SU-DHL-6 (cell line): ENCODE results near the gene CDK12.
"Not testable (repeated sequence)": the region's sequence is repeated elsewhere in the genome, so short reads cannot be mapped to it uniquely, and the experiment has no call there.

ENCODE experiments used
- H2AFZ ChIP-seq: fragments of 200-600 bp; sonication (generic); 2 replicates; pipeline ENCODE4 v1.6.1; 2014; ENCODE audit warnings: low read depth, mild to moderate bottlenecking, moderate library complexity, mixed read lengths, antibody characterized with exemption, low read length; ENCODE audit not compliant: severe bottlenecking
- H3F3A ChIP-seq: fragments of 200-600 bp; shearing (Covaris generic); 2 replicates; pipeline ENCODE4 v1.6.0; 2016; ENCODE audit warnings: antibody characterized with exemption, mild to moderate bottlenecking; ENCODE audit not compliant: insufficient read depth
- H3K27ac ChIP-seq: fragments of 200-600 bp; sonication (generic); 2 replicates; pipeline ENCODE4 v1.5.1; 2016; ENCODE audit warnings: low read depth, mild to moderate bottlenecking, low read length, moderate library complexity, mixed read lengths
- H3K27me3 ChIP-seq: fragments of 200-600 bp; sonication (generic), shearing (Covaris generic); 2 replicates; pipeline ENCODE4 v1.6.0; 2014; ENCODE audit warnings: mild to moderate bottlenecking, low read length
- H3K36me3 ChIP-seq: fragments of 200-600 bp; sonication (generic); 2 replicates; pipeline ENCODE4 v1.6.1; 2014; ENCODE audit warnings: mild to moderate bottlenecking, low read length, mixed read lengths
- H3K4me2 ChIP-seq: fragments of 300-600, 200-600 bp; shearing (Covaris generic), sonication (generic); 2 replicates; pipeline ENCODE4 v1.6.0; 2014; ENCODE audit warnings: low read length, low read depth, mild to moderate bottlenecking; ENCODE audit not compliant: poor library complexity, severe bottlenecking
- H3K4me3 ChIP-seq: fragments of 200-600 bp; sonication (generic); 2 replicates; pipeline ENCODE4 v1.5.1; 2014; ENCODE audit warnings: antibody characterized with exemption, low read length, mild to moderate bottlenecking, mixed read lengths; ENCODE audit not compliant: insufficient read depth, poor library complexity, severe bottlenecking
- H3K79me2 ChIP-seq: fragments of 200-600 bp; sonication (generic); 2 replicates; pipeline ENCODE4 v1.6.1; 2014; ENCODE audit warnings: mild to moderate bottlenecking, low read length, moderate library complexity; ENCODE audit not compliant: insufficient read depth
- H3K9ac ChIP-seq: fragments of 200-600 bp; sonication (generic); 2 replicates; pipeline ENCODE4 v1.7.0; 2014; ENCODE audit warnings: mild to moderate bottlenecking, low read length
- H3K9me2 ChIP-seq: fragments of 200-600 bp; sonication (generic); replicated peaks from 2 replicates; pipeline ENCODE4 v1.6.1; 2014; ENCODE audit warnings: low read length; ENCODE audit not compliant: insufficient read depth
- H3K9me3 ChIP-seq: fragments of 200-600 bp; sonication (generic); 2 replicates; pipeline ENCODE4 v1.6.1; 2014; ENCODE audit warnings: low read length, mixed read lengths; ENCODE audit not compliant: insufficient read depth
- H4K20me1 ChIP-seq: fragments of 200-600 bp; sonication (generic); 2 replicates; pipeline ENCODE4 v1.6.1; 2014; ENCODE audit warnings: low read depth, mild to moderate bottlenecking, antibody characterized with exemption, low read length, moderate library complexity, mixed read lengths
- EZH2phosphoT487 ChIP-seq: fragments of 200-600 bp; sonication (generic), shearing (Covaris generic); conservative IDR thresholded peaks from 2 replicates; pipeline ENCODE4 v1.6.1; 2018; ENCODE audit warnings: mild to moderate bottlenecking, antibody characterized with exemption, low read length, moderate library complexity, mixed read lengths
- TF ChIP-seq, protein P1 (sequence below): fragments of 200-600 bp; sonication (generic); IDR thresholded peaks from one replicate; pipeline ENCODE4 v1.5.1; 2017; ENCODE audit warnings: antibody characterized with exemption, mild to moderate bottlenecking, low read length, moderate library complexity; ENCODE audit not compliant: insufficient read depth, poor library complexity, severe bottlenecking

CDK12 gene

DNA sequence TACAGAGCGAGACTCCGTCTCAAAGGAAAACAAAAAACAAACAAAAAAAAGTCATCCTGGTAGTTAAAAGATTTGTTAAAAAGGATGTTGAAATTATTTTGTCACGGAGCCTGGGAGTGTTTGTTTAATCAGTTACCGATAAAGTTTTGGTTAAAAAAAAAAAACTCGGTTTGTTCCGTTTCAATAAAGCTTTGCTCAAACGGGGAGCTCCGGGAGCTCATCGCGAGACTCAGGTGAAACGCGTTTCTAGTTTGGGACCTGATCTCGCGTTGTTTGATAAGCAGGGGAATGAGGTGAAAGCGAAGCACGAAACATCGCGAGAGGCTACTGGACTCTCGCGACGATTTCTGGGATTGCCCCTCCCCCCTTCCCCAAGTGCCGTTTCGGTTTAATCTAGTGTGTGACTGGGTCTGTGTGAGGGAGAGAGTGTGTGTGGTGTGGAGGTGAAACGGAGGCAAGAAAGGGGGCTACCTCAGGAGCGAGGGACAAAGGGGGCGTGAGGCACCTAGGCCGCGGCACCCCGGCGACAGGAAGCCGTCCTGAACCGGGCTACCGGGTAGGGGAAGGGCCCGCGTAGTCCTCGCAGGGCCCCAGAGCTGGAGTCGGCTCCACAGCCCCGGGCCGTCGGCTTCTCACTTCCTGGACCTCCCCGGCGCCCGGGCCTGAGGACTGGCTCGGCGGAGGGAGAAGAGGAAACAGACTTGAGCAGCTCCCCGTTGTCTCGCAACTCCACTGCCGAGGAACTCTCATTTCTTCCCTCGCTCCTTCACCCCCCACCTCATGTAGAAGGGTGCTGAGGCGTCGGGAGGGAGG is at the start of gene CDK12:
Gene CDK12, plus strand, starts transcription at position 374 of the 813 bp plus-strand sequence. CDS start 586 bp downstream, outside the sequence.
- Histone ChIP-seq H3K4me3 (peak within 1 kb of the TSS; percentile 70), H4K20me1 (peaks cover 11% of the 10 kb centered on the region), H3K27ac (peak within 1 kb of the TSS; percentile 73), H3K79me2 (peaks cover 49% of the 10 kb centered on the region), H3K36me3 (no peaks in the 10 kb centered on the region), H2AFZ (peak within 1 kb of the TSS; percentile 92), H3F3A (peaks cover 8% of the 10 kb centered on the region; the same call in 1 of the 2 replicates), H3K4me2 (peak within 1 kb of the TSS; percentile 92), H3K9me2 (no peaks in the 10 kb centered on the region), H3K9me3 (no peaks in the 10 kb centered on the region), H3K27me3 (no peaks in the 10 kb centered on the region), H3K9ac (peak within 1 kb of the TSS; percentile 94)
- TF ChIP-seq, protein P1, sequence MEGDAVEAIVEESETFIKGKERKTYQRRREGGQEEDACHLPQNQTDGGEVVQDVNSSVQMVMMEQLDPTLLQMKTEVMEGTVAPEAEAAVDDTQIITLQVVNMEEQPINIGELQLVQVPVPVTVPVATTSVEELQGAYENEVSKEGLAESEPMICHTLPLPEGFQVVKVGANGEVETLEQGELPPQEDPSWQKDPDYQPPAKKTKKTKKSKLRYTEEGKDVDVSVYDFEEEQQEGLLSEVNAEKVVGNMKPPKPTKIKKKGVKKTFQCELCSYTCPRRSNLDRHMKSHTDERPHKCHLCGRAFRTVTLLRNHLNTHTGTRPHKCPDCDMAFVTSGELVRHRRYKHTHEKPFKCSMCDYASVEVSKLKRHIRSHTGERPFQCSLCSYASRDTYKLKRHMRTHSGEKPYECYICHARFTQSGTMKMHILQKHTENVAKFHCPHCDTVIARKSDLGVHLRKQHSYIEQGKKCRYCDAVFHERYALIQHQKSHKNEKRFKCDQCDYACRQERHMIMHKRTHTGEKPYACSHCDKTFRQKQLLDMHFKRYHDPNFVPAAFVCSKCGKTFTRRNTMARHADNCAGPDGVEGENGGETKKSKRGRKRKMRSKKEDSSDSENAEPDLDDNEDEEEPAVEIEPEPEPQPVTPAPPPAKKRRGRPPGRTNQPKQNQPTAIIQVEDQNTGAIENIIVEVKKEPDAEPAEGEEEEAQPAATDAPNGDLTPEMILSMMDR, result no peak
- no peak for TF ChIP-seq EZH2phosphoT487

DNA sequence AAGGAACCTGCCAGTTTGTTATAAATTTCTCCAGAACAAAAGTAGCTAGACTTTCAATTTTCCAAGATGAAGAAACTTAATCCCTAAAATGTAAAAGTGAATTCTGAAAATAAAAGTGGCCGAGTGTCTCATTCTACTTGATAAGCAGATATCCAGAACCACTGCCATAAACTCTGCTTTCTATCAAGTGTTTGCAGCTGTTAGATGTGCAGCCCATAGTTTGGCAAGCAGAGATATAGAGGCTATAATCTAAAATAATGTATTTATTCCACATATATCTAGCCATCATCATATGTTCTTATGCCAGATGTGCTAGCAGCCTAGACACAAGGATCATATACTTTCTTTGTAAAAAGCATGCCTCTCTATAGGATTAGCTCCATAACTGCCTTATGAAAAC is 45.1 kb upstream of the CDK12 start:
- no peak for TF ChIP-seq EZH2phosphoT487
- TF ChIP-seq, protein P1, result no peak
- Histone ChIP-seq H3K9ac (no peak overlapping the region), H3K79me2 (no peaks in the 10 kb centered on the region), H3K9me3 (no peaks in the 10 kb centered on the region), H3K4me3 (no peak overlapping the region), H3K27ac (no peak overlapping the region), H3K36me3 (peaks cover 16% of the 10 kb centered on the region), H4K20me1 (no peaks in the 10 kb centered on the region), H3K9me2 (no peaks in the 10 kb centered on the region), H2AFZ (no peak overlapping the region), H3K4me2 (no peak overlapping the region), H3F3A (no peaks in the 10 kb centered on the region), H3K27me3 (no peaks in the 10 kb centered on the region)

DNA sequence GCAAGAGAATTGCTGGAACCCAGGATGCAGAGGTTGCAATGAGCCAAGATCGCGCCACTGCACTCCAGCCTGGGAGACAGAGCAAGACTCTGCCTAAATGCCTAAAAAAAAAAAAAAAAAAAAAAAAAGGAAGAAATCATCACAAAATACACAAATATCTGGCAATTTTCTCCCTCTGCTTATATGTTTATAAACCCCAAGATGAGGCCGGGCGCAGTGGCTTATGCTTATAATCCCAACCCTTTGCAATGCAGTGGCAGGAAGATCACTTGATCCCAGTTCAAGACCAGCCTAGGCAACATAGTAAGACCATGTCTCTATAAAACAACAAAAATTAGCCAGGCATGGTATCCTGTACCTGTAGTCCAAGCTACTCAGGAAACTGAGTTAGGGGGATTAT is 31.7 kb upstream of the CDK12 start:
- TF ChIP-seq EZH2phosphoT487, result no peak
- TF ChIP-seq, protein P1, result no peak
- 0 out of 2 replicates have a peak, but pooled peaks cover 4% of the 10 kb centered on the region for H3F3A ChIP-seq
- peaks cover 18% of the 10 kb centered on the region for H3K36me3 ChIP-seq

DNA sequence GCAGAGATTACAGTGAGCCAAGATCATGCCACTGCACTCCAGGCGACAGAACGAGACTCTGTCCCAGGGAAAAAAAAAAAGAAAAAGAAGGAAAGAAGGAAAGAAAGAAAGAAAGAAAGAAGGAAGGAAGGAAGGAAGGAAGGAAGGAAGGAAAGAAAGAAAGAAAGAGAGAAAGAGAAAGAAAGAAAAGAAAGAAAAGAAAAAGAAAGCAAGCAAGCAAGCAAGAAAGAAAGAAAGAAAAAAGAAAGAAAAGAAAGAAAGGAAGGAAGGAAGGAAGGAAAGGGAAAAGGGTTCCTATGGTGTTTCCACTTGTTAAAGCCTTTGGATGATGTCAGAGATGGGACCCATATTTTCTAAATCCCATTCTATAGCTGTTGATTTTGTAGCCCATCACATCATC is 21.4 kb upstream of the CDK12 start:
- H3K9ac ChIP-seq, result not testable (repeated sequence)

More for the DNA sequence above, 31.7 kb upstream of the CDK12 start:
- Histone ChIP-seq H2AFZ (no peak overlapping the region), H3K9ac (no peak overlapping the region), H3K4me2 (no peak overlapping the region), H3K9me2 (no peaks in the 10 kb centered on the region), H4K20me1 (no peaks in the 10 kb centered on the region), H3K4me3 (no peak overlapping the region), H3K27me3 (no peaks in the 10 kb centered on the region), H3K9me3 (no peaks in the 10 kb centered on the region), H3K27ac (no peak overlapping the region), H3K79me2 (no peaks in the 10 kb centered on the region)

More for the DNA sequence above, 21.4 kb upstream of the CDK12 start:
- H3K27me3 ChIP-seq, H3K79me2 ChIP-seq, H4K20me1 ChIP-seq, H3K9me2 ChIP-seq, H3K4me3 ChIP-seq, H3K4me2 ChIP-seq, H2AFZ ChIP-seq, H3F3A ChIP-seq, H3K9me3 ChIP-seq, H3K27ac ChIP-seq: not testable (repeated sequence)
- peaks cover 28% of the 10 kb centered on the region for H3K36me3 ChIP-seq
